Uterus (tissue), 2 donors: ENCODE results near the gene P3H4.
"Not testable (repeated sequence)": the region's sequence is repeated elsewhere in the genome, so short reads cannot be mapped to it uniquely, and the experiment has no call there.

Source experiments
- POLR2A ChIP-seq, 2 donors: fragments of 450-650 bp; IDR thresholded peaks; one replicate each; pipeline ENCODE4 v1.6.1; 2016; ENCODE audit warnings: antibody characterized with exemption in 2 of 2, mild to moderate bottlenecking in 1 of 2, moderate library complexity in 1 of 2
- TF ChIP-seq, protein P1 (sequence below), 4 experiments: fragments of 200-600 bp in 2 of 4; fragments of 450-650 bp in 2 of 4; sonication (generic) in 2 of 4; IDR thresholded peaks; one replicate each; pipeline ENCODE4 v1.5.1; 2016 to 2019; ENCODE audit warnings: antibody characterized with exemption in 4 of 4, mild to moderate bottlenecking in 2 of 4, moderate library complexity in 1 of 4

- TF ChIP-seq POLR2A (IDR thresholded peaks at IDR 0.05), result not testable (repeated sequence)
- TF ChIP-seq, protein P1, sequence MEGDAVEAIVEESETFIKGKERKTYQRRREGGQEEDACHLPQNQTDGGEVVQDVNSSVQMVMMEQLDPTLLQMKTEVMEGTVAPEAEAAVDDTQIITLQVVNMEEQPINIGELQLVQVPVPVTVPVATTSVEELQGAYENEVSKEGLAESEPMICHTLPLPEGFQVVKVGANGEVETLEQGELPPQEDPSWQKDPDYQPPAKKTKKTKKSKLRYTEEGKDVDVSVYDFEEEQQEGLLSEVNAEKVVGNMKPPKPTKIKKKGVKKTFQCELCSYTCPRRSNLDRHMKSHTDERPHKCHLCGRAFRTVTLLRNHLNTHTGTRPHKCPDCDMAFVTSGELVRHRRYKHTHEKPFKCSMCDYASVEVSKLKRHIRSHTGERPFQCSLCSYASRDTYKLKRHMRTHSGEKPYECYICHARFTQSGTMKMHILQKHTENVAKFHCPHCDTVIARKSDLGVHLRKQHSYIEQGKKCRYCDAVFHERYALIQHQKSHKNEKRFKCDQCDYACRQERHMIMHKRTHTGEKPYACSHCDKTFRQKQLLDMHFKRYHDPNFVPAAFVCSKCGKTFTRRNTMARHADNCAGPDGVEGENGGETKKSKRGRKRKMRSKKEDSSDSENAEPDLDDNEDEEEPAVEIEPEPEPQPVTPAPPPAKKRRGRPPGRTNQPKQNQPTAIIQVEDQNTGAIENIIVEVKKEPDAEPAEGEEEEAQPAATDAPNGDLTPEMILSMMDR (IDR thresholded peaks at IDR 0.05), result not testable (repeated sequence)
Measured at GRCh38 chr17:41829961-41830360, 18.2 kb upstream of the P3H4 start.
